GM21723 (cell line): ENCODE measurements around the gene NPAS3.

ENCODE experiments used
- ATAC-seq: cut with Tn5 transposase; IDR thresholded peaks from one replicate; pipeline ENCODE4 v1.9.1; 2021; ENCODE audit warnings: mild to moderate bottlenecking, moderate library complexity; ENCODE audit not compliant: unreplicated experiment

The NPAS3 gene

DNA sequence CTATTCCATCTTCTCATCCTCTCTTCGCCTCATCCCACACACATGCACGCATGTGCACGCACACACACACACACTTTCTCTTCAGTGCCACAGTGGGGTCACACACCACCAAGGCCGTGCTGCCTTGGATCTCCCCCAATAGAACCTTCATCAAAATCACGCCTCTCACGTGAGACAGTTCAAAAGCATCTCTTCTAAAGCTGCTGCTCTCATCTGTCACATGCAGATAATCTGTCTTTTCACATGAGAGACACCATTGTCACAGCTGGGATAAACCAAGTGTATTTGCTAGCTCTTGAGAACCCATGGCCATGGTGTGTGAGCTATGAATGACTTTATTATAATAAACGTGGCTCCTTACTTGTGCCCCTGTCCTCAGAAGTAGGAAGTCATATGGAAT lies 793.5 kb downstream of the NPAS3 start:
- ATAC-seq = no peak

DNA sequence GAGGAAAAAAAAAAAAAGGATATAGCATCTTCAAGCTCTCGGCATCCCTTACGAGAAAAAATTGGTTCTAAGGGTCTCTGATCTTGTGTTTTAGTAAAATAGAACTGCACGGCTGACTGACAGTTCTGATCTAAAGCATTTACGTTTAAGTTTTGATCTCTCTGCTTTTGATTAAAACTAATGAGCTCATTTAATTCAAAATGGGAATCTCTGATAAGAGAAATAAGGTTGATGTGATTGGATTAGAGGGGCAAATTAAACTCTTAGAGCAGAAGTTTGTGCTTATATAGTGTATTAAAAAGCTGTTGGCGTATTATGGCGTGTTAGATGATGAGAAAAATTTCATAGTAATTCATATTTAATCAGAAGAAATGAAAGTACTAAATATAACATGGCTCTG lies 794.6 kb downstream of the NPAS3 start:
- no peak for ATAC-seq

GRCh38 chr14:33733721-33734120 lies 795.0 kb downstream of the NPAS3 start:
- ATAC-seq = no peak

DNA sequence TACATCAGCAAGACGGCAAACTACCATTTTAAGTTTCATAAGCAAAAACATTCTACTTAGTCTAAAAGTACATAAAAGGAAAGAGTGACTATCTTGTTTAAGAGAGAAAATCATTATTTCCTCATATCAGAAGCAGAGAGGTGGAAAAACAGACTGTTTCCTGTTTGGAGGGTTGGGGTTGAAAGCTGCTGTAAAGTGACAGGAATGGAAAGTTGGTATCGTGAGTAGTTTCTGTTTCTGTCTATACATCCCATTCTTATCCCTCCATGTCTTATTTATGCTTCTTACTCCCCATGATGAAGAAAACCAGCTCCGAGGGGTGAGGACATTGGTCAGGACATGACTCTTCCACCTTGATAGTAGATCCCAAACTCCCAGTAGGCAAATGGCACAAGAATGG lies 795.7 kb downstream of the NPAS3 start:
- no peak for ATAC-seq

- ATAC-seq = no peak
These were observed 797.7 kb downstream of the NPAS3 start for GRCh38 chr14:33736299-33736825.

- no peak for ATAC-seq
These were observed 798.3 kb downstream of the NPAS3 start for GRCh38 chr14:33736979-33737378.

DNA sequence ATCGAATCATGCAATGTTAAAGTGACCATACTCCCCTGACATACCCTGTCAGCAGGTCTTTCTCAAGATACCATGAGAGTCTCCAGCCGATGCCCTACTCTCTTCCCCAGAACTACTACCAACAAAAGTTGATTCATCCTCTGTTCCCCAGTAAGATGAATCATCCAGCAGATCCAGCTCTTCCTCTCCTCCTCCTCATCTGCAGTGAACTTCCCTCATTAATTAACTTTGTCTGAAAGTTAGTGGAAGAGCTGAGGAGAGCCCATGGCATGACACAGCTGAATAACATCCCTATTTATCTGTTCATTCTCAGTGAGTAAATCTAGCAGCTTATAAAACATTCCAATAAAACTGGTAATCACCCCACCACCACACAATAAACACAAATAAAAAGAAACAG lies 798.8 kb downstream of the NPAS3 start:
- no peak for ATAC-seq

DNA sequence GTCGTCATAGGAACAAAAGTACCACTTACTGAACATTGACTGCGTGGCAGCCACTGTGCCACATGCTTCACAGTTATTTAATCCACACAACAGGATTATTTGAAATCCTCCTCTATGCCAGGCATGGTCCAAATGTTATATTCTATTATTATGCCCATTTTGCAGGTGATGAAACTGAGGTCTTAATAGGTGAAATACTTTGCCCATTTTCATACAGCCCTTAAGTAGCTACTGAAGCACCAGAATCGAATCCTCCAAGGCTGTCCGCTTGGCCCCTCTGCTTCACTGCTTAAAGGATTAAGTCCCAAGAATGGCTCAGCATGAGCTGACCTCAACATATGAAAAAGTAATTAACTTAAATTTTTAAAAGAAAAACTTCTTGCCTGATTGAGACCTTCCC lies 799.4 kb downstream of the NPAS3 start:
- no peak for ATAC-seq

DNA sequence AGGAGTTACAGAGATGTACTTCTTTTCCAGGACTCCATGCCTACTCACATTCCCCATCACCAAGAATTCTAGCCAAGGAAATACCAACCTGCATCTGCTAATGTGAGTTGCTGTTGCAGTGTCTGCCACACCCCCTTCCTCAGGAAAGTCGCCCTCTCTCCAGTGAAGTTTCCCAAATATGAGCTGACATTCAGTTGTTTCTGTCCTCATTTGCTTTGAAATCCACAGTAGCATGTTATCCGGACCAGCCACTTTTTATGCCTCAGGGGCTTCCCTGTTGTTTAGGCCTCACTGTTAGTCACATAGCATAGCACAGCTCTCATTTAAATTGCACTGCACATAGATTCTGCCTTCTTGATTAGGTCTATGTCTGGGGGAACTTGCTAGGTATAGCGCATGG lies 799.8 kb downstream of the NPAS3 start:
- ATAC-seq = no peak

GRCh38 chr14:33740531-33740930 lies 801.9 kb downstream of the NPAS3 start:
- no peak for ATAC-seq

DNA sequence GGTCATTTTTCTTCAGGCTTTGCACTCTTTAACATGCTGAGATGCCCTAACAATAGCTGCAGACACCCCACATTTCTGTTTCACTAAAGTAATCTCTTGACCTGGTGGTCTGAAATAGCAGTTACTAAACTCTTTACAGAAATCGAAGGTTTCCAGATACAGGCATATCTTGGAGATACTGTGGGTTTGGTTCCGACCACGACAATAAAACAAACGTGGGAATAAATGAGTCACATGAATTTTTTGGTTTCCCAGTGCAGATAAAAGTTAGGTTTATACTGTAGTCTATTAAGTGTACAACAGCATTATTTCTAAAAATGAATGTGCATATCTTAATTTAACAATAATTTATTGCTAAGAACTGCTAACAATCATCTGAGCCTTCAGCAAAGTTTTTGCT lies 803.5 kb downstream of the NPAS3 start:
- no peak for ATAC-seq

- ATAC-seq = no peak
These were observed 806.5 kb downstream of the NPAS3 start for GRCh38 chr14:33745163-33745562.

DNA sequence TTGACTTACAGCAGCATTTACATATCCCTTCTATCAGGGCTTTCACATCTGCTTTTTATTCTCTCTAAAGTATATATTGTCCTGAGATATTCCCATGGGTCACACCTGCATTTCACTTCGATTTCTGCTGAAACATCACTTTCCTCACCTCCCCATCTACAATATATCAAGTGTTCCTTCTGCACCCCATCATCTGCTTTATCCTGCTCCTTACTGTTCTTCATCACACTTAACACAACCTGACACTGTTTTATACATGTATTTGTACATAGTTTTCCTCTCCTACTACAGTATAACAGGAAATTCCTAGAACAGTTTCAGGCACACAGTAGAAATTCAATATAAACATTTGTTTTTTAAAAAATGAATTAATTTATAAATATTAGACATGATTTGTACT lies 809.1 kb downstream of the NPAS3 start:
- no peak for ATAC-seq

GRCh38 chr14:33754261-33754660 lies 815.6 kb downstream of the NPAS3 start:
- no peak for ATAC-seq

GRCh38 chr14:33755358-33755757 lies 816.7 kb downstream of the NPAS3 start:
- no peak for ATAC-seq

DNA sequence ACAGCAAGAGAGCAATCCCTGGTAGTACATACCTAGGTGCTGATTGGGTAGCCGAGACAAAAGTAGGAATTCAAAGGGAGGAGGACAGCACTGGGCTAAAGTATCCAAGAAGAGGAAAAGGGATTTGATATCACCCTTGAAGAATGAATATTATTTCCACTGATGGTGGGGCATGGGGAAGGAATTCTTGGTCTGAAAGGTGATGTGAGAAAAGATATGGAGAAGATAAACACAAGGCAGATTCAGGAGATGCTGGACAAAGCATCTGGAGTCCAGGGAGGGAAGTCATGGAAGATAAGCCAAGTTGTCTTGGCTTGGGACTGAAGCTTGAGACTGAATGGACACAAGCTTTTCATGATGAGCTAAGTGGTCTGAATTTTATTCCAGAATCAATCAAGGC lies 818.2 kb downstream of the NPAS3 start:
- ATAC-seq = no peak

DNA sequence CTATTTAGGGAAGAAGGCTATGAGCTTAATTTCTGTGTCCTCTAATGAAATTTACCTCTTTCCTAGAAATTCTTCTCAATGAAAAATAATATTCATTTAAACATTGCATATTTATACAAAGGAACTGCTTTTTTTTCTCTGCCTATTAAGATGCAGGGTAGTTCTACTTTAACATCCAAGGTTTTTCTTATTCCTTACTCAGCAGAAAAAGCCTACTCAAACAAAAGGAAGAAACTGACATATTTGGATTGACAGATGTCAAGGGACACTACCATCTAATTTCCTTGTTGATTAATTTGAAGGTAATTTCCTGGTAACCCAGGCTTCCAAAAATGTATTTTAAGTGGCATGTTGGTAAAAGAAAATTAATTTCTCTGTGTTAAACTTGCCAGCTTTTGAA lies 819.9 kb downstream of the NPAS3 start:
- no peak for ATAC-seq

DNA sequence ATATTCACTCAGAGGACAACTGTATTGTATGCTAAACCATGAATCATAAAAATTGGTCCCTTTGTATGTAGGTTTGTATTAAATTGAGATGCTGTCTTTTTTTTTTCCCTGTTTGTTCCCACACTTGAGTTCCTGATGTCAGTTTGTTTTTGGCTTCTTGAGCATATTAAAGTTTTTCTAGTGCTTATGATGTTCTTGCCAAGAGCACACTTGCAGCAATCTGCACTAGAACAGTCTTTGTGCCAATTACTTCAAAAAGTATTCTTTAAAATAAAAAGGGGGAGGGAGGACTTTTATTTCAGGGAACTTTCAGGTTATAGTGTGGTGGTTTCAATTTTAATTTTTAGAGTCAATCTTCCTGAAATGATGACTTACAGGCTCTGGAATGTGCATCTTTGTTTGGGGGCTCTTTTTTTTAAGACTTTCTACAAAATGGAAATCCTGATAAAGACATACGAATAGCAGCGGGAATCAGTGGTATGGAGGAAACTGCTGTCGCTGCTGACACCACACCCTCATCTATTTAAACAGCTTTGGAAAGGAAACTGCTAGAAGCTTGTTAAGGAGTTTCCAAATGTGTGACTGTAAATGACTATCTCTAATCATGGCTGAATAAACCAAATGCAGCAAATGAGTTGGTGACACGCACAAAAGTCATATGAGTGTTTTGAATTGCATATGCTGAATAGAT lies 823.6 kb downstream of the NPAS3 start:
- ATAC-seq = no peak

- no peak for ATAC-seq
These were observed 826.4 kb downstream of the NPAS3 start for GRCh38 chr14:33764876-33765650.

- ATAC-seq = no peak
These were observed 829.1 kb downstream of the NPAS3 start for GRCh38 chr14:33767586-33768457.

DNA sequence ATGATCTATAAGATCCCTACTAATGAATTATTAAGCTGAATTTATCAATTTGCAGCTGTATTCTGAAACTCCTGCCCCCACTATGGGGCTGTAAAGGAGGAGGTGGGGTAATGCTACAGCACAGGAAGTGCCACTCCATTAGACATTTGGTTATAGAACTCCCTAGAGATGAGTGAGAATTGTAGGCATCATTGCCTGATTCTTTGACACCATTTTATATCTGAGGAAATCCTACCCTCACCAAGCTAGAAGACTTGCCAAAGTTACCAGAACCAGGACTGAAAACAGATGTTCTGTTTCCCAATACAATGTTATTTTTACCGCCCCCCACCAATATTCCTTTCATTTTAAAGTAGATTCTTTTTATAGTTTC lies 829.8 kb downstream of the NPAS3 start:
- ATAC-seq = no peak
